Panc1 (cell line): ENCODE results near the gene NCAPH2. TPM values are rescaled to one million over a fixed set of nuclear protein-coding genes. Genes with fewer than 3 reads are reported as not detected.

Experiments
- ATAC-seq: fragments of 200-7000 bp; cut with Tn5 transposase; 2 replicates; pipeline ENCODE4 v1.9.1; 2020; ENCODE audit warnings: mild to moderate bottlenecking, moderate library complexity
- BruUV-seq: library from RNA; stranded (reverse); fragments of 400-500 nt; replicated peaks from 2 replicates; lab custom pipeline; 2021; lab: Mats Ljungman, UMichigan
- CTCF ChIA-PET: fragments of 300-600 bp; sonication (Branson Sonifier 250); formaldehyde crosslinking; loops from one replicate; lab custom pipeline; 2022; ENCODE audit warnings: antibody characterized with exemption; lab: Charles Lee
- POLR2A ChIA-PET: fragments of 300-600 bp; sonication (Branson Sonifier 250); formaldehyde crosslinking; loops from one replicate; lab custom pipeline; 2022; ENCODE audit warnings: antibody characterized with exemption; lab: Charles Lee
- DNase-seq: peaks from one replicate; pipeline ENCODE4 v3.0.0-alpha.2; 2010; ENCODE audit warnings: low read depth, low spot score
- H3K27ac ChIP-seq: 2 replicates; pipeline ENCODE4 v1.5.1; 2011; ENCODE audit warnings: mild to moderate bottlenecking, low read length, inconsistent platforms
- H3K27me3 ChIP-seq: fragments of 200-500 bp; sonication (Bioruptor generic); 2 replicates; pipeline ENCODE4 v1.6.0; 2014; ENCODE audit warnings: low read length, inconsistent platforms; ENCODE audit not compliant: control insufficient read depth, insufficient read depth
- H3K36me3 ChIP-seq: fragments of 200-500 bp; sonication (Bioruptor generic); 2 replicates; pipeline ENCODE4 v1.5.1; 2014; ENCODE audit warnings: inconsistent platforms, mild to moderate bottlenecking, low read length, moderate library complexity; ENCODE audit not compliant: control insufficient read depth, insufficient read depth
- H3K4me1 ChIP-seq: 2 replicates; pipeline ENCODE4 v1.5.1; 2011; ENCODE audit warnings: inconsistent platforms, mild to moderate bottlenecking, low read length, moderate library complexity; ENCODE audit not compliant: control insufficient read depth, insufficient read depth
- H3K4me3 ChIP-seq, 2 experiments: 2 replicates each; pipeline ENCODE4 v1.5.1; 2011 to 2012; ENCODE audit warnings: low read depth in 2 of 2, low read length in 2 of 2, mild to moderate bottlenecking in 2 of 2, inconsistent platforms in 1 of 2, moderate library complexity in 1 of 2
- H3K9me3 ChIP-seq: fragments of 200-500 bp; sonication (Bioruptor generic); 2 replicates; pipeline ENCODE4 v1.5.1; 2014; ENCODE audit warnings: low read depth, mild to moderate bottlenecking, inconsistent platforms, low read length, moderate library complexity; ENCODE audit not compliant: control insufficient read depth, insufficient read depth
- POLR2AphosphoS5 ChIP-seq: IDR thresholded peaks from 2 replicates; pipeline ENCODE4 v1.6.1; 2012; ENCODE audit warnings: mild to moderate bottlenecking, low read depth, low read length, moderate library complexity
- SIN3A ChIP-seq: IDR thresholded peaks from 2 replicates; pipeline ENCODE4 v1.6.1; 2012; ENCODE audit warnings: low read depth, mild to moderate bottlenecking, low read length, moderate library complexity, borderline replicate concordance; ENCODE audit not compliant: insufficient read depth
- TCF7L2 ChIP-seq: IDR thresholded peaks from 2 replicates; pipeline ENCODE4 v1.6.1; 2011; ENCODE audit warnings: mild to moderate bottlenecking, low read depth, low read length, inconsistent platforms
- in situ Hi-C: cut with HindIII; loops from 2 replicates; pipeline ENCODE4 v1.10.0; 2016; ENCODE audit warnings: low sequenced_read_pairs, low pct_unique_long_range_greater_than_20kb
- intact Hi-C: fragments of 100-400 bp; cut with micrococcal nuclease; formaldehyde crosslinking; loops from one replicate; pipeline ENCODE4 v1.10.0; 2022; ENCODE audit not compliant: unreplicated experiment
- total RNA-seq: library from RNA; stranded (reverse); gene quantifications from one replicate; pipeline ENCODE4 v1.2.1, GENCODE V29; 2021; ENCODE audit not compliant: unreplicated experiment
- TF ChIP-seq, protein P1 (sequence below): fragments of 450-650 bp; IDR thresholded peaks from 2 replicates; pipeline ENCODE4 v1.5.1; 2017; ENCODE audit warnings: mild to moderate bottlenecking
- TF ChIP-seq, protein P2 (sequence below), 2 experiments: IDR thresholded peaks; 2 replicates each; pipeline ENCODE4 v1.6.1; 2011 to 2012; ENCODE audit warnings: low read depth in 2 of 2, control low read depth in 1 of 2, low read length in 1 of 2, mild to moderate bottlenecking in 1 of 2, moderate library complexity in 1 of 2; ENCODE audit not compliant: insufficient read depth in 1 of 2

Gene NCAPH2
- total RNA-seq, 1 experiment from 2014 or later: 55.6 TPM

DNA sequence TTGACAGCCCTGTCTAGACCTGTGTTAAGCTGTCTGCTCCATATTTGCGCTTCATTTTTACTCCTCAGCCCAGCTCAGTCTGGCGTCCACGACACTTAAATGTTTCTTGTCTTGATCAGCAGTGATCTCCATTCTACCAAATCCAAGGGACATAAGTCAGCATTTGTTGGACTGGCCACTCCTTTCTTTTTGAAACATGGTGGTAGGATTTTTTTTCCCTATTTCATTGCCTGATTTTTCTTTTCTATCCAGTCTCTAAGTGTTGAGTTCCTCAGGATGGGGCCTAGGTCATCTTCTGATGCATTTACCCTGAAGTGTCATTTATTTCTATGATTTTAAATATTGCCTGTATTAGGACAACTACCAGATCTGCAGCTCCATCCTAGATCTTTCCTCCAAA, 873 bp downstream of the NCAPH2 start:
- ChIA-PET POLR2A (interaction anchor here (0.6 kb wide), 1 partner anchor 52 kb away, joined by 5 read pairs; no protein-coding TSS in a partner anchor), CTCF (interaction anchor here (1.4 kb wide), 1 partner anchor 17 kb away, joined by 10 read pairs; the partner anchor contains the start of gene SCO2)
- in situ Hi-C loops: no loop called here
- no peaks in the 10 kb centered on the region for H3K27me3 ChIP-seq
- H3K4me3 ChIP-seq: peak overlapping the region; percentile 59 to 69
- no peak for TF ChIP-seq SIN3A
- TF ChIP-seq, protein P1, sequence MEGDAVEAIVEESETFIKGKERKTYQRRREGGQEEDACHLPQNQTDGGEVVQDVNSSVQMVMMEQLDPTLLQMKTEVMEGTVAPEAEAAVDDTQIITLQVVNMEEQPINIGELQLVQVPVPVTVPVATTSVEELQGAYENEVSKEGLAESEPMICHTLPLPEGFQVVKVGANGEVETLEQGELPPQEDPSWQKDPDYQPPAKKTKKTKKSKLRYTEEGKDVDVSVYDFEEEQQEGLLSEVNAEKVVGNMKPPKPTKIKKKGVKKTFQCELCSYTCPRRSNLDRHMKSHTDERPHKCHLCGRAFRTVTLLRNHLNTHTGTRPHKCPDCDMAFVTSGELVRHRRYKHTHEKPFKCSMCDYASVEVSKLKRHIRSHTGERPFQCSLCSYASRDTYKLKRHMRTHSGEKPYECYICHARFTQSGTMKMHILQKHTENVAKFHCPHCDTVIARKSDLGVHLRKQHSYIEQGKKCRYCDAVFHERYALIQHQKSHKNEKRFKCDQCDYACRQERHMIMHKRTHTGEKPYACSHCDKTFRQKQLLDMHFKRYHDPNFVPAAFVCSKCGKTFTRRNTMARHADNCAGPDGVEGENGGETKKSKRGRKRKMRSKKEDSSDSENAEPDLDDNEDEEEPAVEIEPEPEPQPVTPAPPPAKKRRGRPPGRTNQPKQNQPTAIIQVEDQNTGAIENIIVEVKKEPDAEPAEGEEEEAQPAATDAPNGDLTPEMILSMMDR: no peak
- TF ChIP-seq, protein P2, sequence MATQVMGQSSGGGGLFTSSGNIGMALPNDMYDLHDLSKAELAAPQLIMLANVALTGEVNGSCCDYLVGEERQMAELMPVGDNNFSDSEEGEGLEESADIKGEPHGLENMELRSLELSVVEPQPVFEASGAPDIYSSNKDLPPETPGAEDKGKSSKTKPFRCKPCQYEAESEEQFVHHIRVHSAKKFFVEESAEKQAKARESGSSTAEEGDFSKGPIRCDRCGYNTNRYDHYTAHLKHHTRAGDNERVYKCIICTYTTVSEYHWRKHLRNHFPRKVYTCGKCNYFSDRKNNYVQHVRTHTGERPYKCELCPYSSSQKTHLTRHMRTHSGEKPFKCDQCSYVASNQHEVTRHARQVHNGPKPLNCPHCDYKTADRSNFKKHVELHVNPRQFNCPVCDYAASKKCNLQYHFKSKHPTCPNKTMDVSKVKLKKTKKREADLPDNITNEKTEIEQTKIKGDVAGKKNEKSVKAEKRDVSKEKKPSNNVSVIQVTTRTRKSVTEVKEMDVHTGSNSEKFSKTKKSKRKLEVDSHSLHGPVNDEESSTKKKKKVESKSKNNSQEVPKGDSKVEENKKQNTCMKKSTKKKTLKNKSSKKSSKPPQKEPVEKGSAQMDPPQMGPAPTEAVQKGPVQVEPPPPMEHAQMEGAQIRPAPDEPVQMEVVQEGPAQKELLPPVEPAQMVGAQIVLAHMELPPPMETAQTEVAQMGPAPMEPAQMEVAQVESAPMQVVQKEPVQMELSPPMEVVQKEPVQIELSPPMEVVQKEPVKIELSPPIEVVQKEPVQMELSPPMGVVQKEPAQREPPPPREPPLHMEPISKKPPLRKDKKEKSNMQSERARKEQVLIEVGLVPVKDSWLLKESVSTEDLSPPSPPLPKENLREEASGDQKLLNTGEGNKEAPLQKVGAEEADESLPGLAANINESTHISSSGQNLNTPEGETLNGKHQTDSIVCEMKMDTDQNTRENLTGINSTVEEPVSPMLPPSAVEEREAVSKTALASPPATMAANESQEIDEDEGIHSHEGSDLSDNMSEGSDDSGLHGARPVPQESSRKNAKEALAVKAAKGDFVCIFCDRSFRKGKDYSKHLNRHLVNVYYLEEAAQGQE (IDR thresholded peaks at IDR 0.05; ENCODE audit: insufficient read depth in 1 of 2, low read depth in 2 of 2, low read length in 1 of 2): no peak
- no peak for TF ChIP-seq TCF7L2
- no peak for TF ChIP-seq POLR2AphosphoS5
- peaks cover 4% of the 10 kb centered on the region for H3K36me3 ChIP-seq
- H3K9me3 ChIP-seq: no peaks in the 10 kb centered on the region
- intact Hi-C loops: no loop called here
- ATAC-seq: no peak
- BruUV-seq: TSS peak; percentile 92
- DNase-seq: no peak
- H3K4me1 ChIP-seq: peaks cover 5% of the 10 kb centered on the region
- peak overlapping the region; percentile 73 for H3K27ac ChIP-seq

DNA sequence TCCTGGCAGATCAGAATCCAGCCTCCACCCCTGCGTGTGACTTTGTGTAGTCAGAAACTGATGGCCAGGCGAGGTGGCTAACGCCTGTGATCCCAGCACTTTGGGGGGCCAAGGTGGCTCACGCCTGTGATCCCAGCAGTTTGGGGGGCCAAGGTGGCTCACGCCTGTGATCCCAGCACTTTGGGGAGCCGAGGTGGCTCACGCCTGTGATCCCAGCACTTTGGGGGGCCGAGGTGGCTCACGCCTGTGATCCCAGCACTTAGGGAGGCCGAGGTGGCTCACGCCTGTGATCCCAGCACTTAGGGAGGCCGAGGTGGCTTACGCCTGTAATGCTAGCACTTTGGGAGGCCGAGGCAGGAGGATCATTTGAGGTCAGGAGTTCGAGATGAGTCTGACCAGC, 5.2 kb downstream of the NCAPH2 start:
- H3K4me1 ChIP-seq: peaks cover 5% of the 10 kb centered on the region
- POLR2A ChIA-PET: no interaction called here
- no peak for DNase-seq
- in situ Hi-C loops: no loop called here
- CTCF ChIA-PET: no interaction called here
- no peaks in the 10 kb centered on the region for H3K27me3 ChIP-seq
- H3K4me3 ChIP-seq: no peak overlapping the region
- H3K9me3 ChIP-seq: no peaks in the 10 kb centered on the region
- H3K27ac ChIP-seq: no peak overlapping the region
- BruUV-seq: no TSS peak
- intact Hi-C loops: no loop called here
- TF ChIP-seq, protein P2 (IDR thresholded peaks at IDR 0.05; ENCODE audit: insufficient read depth in 1 of 2, low read depth in 2 of 2, low read length in 1 of 2): no peak
- TF ChIP-seq, protein P1: no peak
- TF ChIP-seq TCF7L2 (no peak), SIN3A (no peak), POLR2AphosphoS5 (no peak)
- no peak for ATAC-seq
- H3K36me3 ChIP-seq: no peaks in the 10 kb centered on the region; the same call in 1 of the 2 replicates
